Body of pancreas (tissue), 4 donors: ENCODE data around the gene CD300LF. TPM values are rescaled to one million over a fixed set of nuclear protein-coding genes. Genes with fewer than 3 reads are reported as not detected.

ENCODE experiments used
- ATAC-seq: fragments of 150-250 bp; one replicate; pipeline ENCODE4 v1.9.1; 2016
- DNase-seq, 4 donors: peaks; one replicate each; pipeline ENCODE4 v3.0.0-alpha.2; 2019
- H3K27ac ChIP-seq, 4 donors: fragments of 200-600 bp; sonication (generic); 1 replicate in 3 of 4; 2 replicates in 1 of 4; pipeline versions ENCODE4 v1.5.1 to v1.6.1; 2016 to 2019; ENCODE audit warnings: mild to moderate bottlenecking in 1 of 4, mixed read lengths in 1 of 4, moderate library complexity in 1 of 4
- H3K27me3 ChIP-seq, 2 donors: fragments of 200-600 bp; sonication (generic); one replicate each; pipeline ENCODE4 v1.6.0; 2016; ENCODE audit warnings: mild to moderate bottlenecking in 1 of 2
- H3K36me3 ChIP-seq, 2 donors: fragments of 200-600 bp; sonication (generic); replicated peaks in 1 of 2; 2 replicates each; pipeline ENCODE4 v1.5.1; 2016; ENCODE audit warnings: low read depth in 2 of 2; ENCODE audit not compliant: insufficient read depth in 1 of 2
- H3K4me1 ChIP-seq: fragments of 200-600 bp; sonication (generic); one replicate; pipeline ENCODE4 v1.6.0; 2016
- H3K4me3 ChIP-seq, 2 donors: fragments of 200-600 bp; sonication (generic); 1 replicate in 1 of 2; 2 replicates in 1 of 2; pipeline ENCODE4 v1.5.1; 2016 to 2019
- H3K9me3 ChIP-seq, 3 donors: fragments of 200-600 bp; sonication (generic); 1 replicate in 2 of 3; 2 replicates in 1 of 3; pipeline ENCODE4 v1.5.1; 2016
- POLR2A ChIP-seq, 3 donors: fragments of 450-650 bp; IDR thresholded peaks; one replicate each; pipeline ENCODE4 v1.6.1; 2016; ENCODE audit warnings: antibody characterized with exemption in 3 of 3, mild to moderate bottlenecking in 2 of 3
- WGBS, 2 donors: methylation state at CpG; one replicate each; pipeline ENCODE4 v1.1.5; 2017; 5-methylcytosine and 5-hydroxymethylcytosine counted together
- intact Hi-C: fragments of 100-400 bp; cut with DNase I; formaldehyde crosslinking; loops from one replicate; pipeline ENCODE4 v1.15.1; 2023
- total RNA-seq, 2 donors: library from RNA; depleted of rRNA; stranded (reverse); fragments of >200 nt; gene quantifications; one replicate each; pipeline ENCODE4 v1.1.0, GENCODE V29; 2016
- TF ChIP-seq, protein P1 (sequence below), 7 experiments: fragments of 450-650 bp in 4 of 7; fragments of 200-600 bp in 3 of 7; sonication (generic) in 3 of 7; IDR thresholded peaks; one replicate each; pipeline ENCODE4 v1.5.1; 2016 to 2019; ENCODE audit warnings: antibody characterized with exemption in 7 of 7

Gene CD300LF
- total RNA-seq, 2 donors from 2014 or later, result not detected

DNA sequence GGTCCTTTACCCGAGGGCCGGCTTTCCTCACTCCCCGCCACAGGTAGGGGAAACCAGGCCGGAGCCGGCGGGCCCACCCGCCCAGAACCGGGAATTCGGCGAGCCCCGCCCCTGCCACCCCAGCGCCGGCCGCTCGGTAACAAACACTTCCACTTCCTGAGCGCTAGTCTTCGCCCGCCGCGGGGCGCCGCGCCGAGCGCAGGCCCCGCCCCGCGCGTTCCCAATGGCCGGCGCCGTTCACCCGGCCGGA lies 35.5 kb upstream of the CD300LF start:
- Histone ChIP-seq H3K27ac (peak overlapping the region; percentile 30 to 96 (median 96)), H3K27me3 (no peaks in the 10 kb centered on the region), H3K4me1 (peaks cover 53% of the 10 kb centered on the region), H3K9me3 (no peaks in the 10 kb centered on the region), H3K4me3 (peak overlapping the region in 1 of 2 donors; percentile 55), H3K36me3 (no peaks in the 10 kb centered on the region)
- no peak for ATAC-seq
- intact Hi-C loops, result no loop called here
- WGBS, 2 donors, result 0% methylated on average over 15 of the region's 34 CpGs; no CpG with 5 or more reads in 1 of the 2 donors
- DNase-seq, result no peak
- TF ChIP-seq, protein P1, sequence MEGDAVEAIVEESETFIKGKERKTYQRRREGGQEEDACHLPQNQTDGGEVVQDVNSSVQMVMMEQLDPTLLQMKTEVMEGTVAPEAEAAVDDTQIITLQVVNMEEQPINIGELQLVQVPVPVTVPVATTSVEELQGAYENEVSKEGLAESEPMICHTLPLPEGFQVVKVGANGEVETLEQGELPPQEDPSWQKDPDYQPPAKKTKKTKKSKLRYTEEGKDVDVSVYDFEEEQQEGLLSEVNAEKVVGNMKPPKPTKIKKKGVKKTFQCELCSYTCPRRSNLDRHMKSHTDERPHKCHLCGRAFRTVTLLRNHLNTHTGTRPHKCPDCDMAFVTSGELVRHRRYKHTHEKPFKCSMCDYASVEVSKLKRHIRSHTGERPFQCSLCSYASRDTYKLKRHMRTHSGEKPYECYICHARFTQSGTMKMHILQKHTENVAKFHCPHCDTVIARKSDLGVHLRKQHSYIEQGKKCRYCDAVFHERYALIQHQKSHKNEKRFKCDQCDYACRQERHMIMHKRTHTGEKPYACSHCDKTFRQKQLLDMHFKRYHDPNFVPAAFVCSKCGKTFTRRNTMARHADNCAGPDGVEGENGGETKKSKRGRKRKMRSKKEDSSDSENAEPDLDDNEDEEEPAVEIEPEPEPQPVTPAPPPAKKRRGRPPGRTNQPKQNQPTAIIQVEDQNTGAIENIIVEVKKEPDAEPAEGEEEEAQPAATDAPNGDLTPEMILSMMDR (IDR thresholded peaks at IDR 0.05), result peak in 4 of 7 experiments; percentile 22 to 54 (median 40)
- no peak for TF ChIP-seq POLR2A (IDR thresholded peaks at IDR 0.05)

DNA sequence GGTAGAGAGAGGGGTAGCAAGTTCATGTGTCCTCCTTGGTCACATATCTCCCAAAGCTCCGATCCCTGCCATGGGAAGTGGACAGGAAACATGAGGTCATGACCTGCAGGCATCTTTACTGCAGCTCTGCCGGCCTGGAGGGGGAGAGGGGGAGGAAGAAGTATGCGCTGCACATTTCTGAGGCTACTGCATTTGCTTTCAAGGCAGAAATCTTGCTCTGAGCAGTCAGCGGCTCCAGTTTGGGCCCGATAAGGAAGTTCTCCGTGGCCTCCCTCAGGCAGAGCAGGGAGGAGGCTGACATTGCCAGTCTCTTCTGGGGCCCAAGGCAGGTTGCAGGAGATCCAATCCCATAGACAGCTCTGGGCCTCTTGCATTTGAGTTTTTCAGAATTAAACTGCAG lies 34.2 kb upstream of the CD300LF start:
- peak overlapping the region in 2 of 4 donors; percentile 3 to 95 for H3K27ac ChIP-seq
- TF ChIP-seq, protein P1 (IDR thresholded peaks at IDR 0.05), result no peak
- peak in 1 of 3 donors; percentile 9 for TF ChIP-seq POLR2A (IDR thresholded peaks at IDR 0.05)
- DNase-seq (peak in 1 of 4 donors; percentile 17), ATAC-seq (no peak)
- intact Hi-C loops, result no loop called here
- no peaks in the 10 kb centered on the region for H3K27me3 ChIP-seq
- peaks cover 40% of the 10 kb centered on the region for H3K4me1 ChIP-seq
- 46 to 50% methylated on average over 2 to 6 of the region's 6 CpGs for WGBS, 2 donors
- H3K4me3 ChIP-seq, result no peak overlapping the region
- H3K36me3 ChIP-seq, result no peaks in the 10 kb centered on the region
- H3K9me3 ChIP-seq, result no peaks in the 10 kb centered on the region

DNA sequence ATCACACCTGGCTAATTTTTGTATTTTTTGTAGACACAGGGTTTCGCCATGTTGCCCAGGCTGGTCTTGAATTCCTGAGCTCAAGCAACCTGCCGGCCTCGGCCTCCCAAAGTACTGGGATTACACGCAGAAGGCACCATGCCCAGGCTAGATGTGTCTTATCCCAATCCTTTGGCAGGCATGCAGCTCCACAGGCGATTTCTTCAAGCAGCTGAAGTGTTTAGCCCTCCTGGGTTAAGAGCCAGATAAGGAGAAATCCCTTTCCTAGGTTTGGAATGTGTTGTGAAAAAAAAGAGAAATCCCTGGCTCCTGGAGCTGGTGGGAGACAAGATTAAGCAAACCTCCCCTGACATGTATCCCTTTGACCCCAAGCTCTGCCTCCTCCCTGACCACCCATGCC lies 33.7 kb upstream of the CD300LF start:
- H3K27ac ChIP-seq, result peak overlapping the region in 1 of 4 donors; percentile 3
- DNase-seq (no peak), ATAC-seq (no peak)
- H3K27me3 ChIP-seq, result no peaks in the 10 kb centered on the region
- H3K4me3 ChIP-seq, result no peak overlapping the region
- WGBS, 2 donors, result 80 to 88% methylated on average over 3 to 5 of the region's 5 CpGs
- no peaks in the 10 kb centered on the region for H3K36me3 ChIP-seq
- TF ChIP-seq POLR2A (IDR thresholded peaks at IDR 0.05), result no peak
- TF ChIP-seq, protein P1 (IDR thresholded peaks at IDR 0.05), result no peak
- peaks cover 35% of the 10 kb centered on the region for H3K4me1 ChIP-seq
- H3K9me3 ChIP-seq, result no peaks in the 10 kb centered on the region
- intact Hi-C loops, result no loop called here

DNA sequence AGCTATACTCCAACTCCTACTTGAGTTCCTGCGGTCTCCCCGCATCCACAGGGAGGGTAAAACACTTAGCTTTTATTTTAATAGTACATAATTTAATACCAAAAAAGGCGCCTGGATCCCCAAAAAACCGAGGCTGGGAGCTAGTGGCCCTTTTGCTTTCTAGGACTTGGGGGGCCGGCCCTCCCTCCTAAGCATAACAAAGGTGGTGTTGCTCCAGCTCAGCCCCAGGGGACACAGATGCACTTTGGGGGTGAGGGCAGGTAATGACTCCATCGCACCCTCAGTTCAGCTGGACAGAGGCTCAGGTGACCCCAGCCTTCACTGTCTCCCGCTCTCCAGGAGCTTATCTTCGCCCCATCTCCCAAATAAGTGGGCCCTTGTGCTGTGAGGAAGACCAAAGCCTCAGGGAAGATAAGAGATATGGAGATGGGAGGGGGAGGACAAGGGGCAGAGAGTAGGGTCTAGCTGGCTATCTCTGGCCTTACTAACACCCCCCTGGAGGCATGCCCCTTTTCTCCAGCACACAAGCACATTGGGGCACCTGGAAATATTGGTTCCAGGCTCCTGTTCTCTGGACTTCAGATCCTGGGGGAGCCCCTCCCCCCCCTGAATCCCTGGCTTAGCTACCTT lies 32.9 kb upstream of the CD300LF start:
- H3K27ac ChIP-seq, result peak overlapping the region in 3 of 4 donors; percentile 33 to 84 (median 78)
- peaks cover 28% of the 10 kb centered on the region for H3K4me1 ChIP-seq
- ATAC-seq, result no peak
- intact Hi-C loops, result no loop called here
- no peaks in the 10 kb centered on the region for H3K9me3 ChIP-seq
- no peaks in the 10 kb centered on the region for H3K27me3 ChIP-seq
- TF ChIP-seq POLR2A (IDR thresholded peaks at IDR 0.05), result no peak
- TF ChIP-seq, protein P1 (IDR thresholded peaks at IDR 0.05), result no peak
- no peak for DNase-seq
- no peak overlapping the region for H3K4me3 ChIP-seq
- WGBS, 2 donors, result 79 to 92% methylated on average over 3 to 8 of the region's 8 CpGs
- H3K36me3 ChIP-seq, result no peaks in the 10 kb centered on the region
